ENCODE results near the gene ARHGAP22.

The ARHGAP22 gene

DNA sequence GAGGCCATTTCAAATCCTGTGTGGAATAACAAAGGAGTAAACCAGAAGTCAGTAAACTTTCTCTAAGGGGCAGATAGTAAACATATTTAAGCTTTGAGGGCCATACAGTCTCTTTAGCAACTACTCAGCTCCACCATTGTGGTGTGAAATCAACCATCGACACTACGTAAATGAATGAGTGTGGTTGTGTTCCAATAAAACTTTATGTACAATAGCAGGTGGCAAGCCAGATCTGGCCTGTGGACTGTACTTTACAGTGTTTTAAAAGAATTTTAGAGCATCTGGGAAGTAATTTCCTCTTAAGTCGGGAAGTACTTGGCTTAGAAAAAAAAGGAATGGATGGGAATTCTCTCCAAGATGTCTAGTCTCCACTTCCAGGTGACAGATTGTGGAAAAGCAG, 71.3 kb downstream of the ARHGAP22 start:
- no peak for DNase-seq (ENCODE audit: low read depth)

DNA sequence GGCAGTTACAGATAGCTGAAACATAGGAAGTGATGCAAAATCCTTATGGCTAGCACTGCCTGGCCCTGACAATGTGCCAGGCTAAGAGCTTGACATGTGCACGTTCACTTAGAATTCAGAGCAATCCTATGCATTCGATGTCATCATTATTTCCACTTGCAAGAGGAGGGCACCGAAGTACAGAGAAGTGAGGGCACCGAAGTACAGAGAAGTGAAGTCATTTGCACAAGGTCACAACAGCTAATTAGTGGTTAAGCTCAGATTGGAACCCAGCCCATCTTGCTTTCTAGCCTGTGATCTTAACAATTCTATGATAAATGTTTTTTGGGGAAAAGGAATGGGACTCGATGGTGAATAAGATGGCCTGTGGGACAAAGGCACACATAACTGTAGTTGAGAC, 73.4 kb downstream of the ARHGAP22 start:
- DNase-seq (ENCODE audit: low read depth): no peak

DNA sequence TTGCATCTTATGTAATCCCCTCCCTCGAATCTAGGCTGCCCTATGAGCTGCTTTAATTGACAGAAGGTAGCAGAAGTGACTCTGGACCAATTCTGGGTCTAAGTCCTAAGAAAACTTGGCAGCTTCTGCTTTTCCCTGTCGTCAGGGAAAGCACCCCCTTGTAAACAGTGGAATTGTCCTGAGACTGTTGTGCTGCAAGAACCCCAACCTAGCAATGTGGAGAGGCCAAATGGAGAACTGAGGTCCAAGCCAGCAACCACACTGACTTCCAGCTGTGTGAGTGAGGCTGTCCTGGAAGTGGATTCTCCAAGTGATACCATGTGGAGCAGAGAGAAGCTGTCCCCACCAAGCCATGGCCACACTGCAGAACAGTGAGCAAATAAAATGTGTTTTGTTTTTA, 75.5 kb downstream of the ARHGAP22 start:
- DNase-seq (ENCODE audit: low read depth): no peak

DNA sequence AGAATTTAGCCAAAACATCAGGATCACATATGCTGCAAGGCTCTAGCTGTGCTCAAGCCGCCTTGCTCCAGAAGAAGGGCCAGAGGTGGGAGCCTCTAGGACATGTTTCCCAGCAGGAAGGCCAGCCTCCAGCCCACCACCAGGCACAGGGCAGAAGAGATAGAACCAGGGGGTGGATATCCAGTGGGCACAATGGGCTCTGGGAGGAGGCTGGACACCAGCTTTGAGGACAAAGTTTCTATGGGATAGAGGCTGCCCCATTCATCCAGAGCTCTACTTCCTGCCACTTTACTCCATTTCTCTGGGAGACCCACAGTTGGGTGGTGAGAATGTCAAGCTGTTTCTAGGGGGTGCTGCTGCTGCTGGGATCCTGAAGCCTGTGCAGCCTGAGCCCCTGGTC, 77.1 kb downstream of the ARHGAP22 start:
- DNase-seq (ENCODE audit: low read depth): no peak

DNA sequence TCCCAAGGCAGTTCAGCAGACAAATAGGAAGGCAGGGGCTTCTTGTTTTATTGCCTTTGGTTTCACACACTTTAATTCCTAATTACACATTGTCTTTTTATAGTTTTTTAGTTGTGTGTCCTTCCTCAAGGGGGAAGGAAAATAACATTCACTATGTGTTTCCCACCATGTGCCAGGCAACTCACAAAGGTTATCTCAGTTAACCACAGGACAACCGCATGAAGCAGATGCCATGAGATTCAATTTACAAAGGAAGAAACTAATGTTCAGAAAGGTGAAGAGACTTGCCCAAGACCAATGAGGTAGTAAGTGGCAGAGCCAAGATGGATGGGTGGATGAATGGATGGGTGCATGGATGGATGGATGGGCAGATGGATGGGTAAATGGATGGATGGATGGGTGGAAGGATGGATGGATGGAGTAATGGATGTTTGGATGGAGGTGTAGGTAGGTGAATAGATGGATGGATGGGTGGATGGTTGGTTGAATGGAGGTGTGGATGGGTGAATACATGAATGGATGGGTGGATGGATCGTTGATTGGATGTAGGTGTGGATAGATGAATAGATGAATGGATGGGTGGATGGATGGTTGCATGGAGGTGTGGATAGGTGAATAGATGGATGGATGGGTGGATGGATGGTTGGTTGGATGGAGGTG, 77.9 kb downstream of the ARHGAP22 start:
- no peak for DNase-seq (ENCODE audit: low read depth)

DNA sequence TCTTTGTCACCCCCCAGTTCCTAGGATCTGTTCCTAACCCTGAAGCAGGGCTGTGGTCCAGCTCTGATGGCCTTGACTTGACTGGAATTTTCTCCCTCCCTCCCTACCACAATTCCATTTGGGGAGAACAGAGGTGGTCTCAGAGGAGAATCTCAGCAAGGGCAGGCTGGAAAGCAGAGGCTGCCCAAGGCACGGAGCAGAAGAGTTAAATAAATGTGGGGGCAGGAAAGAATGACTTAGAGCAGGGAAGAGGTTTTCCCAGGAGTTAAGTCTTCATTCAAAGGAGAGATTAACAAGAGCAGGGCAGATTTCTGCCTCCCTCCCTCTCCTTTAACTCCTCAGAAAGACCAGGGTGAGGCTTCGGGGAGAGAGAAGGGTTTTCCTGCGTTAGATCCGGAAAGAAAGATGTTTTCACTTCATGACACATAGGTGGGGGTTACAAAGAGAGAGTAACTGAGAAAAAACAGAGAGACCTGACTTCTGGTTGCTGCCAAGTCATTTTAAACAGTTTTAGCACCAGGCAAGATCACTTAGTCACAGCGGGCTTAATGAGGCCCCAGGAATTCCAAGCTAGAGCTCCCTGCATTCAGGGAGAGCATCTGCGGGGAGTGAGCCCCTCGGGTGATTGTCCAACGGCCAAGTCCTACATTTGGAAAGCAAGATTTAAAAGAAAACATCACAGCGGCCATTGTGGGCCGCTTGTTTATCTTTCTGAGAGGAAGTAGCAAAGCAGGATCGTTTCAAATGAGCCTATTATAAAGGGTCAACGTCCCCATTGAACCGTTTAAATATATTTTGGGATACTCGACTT, 78.7 kb downstream of the ARHGAP22 start:
- no peak for DNase-seq (ENCODE audit: low read depth)

DNA sequence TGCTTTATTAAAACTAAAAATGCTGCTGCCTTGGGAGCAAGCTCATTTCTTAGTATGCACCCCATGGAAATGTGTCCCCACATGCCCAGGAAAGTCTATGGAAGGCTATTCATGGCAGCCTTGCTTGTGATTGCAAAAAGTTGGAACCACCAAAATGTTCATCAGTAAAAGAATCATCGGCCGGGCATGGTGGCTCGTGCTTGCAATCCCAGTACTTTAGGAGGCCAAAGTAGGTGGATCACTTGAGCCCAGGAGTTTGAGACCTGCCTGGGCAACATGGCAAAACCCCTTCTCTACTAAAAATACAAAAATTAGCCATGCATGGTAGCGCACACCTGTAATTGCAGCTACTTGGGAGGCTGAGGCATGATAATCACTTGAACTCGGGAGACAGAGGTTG, 79.8 kb downstream of the ARHGAP22 start:
- no peak for DNase-seq (ENCODE audit: low read depth)

DNA sequence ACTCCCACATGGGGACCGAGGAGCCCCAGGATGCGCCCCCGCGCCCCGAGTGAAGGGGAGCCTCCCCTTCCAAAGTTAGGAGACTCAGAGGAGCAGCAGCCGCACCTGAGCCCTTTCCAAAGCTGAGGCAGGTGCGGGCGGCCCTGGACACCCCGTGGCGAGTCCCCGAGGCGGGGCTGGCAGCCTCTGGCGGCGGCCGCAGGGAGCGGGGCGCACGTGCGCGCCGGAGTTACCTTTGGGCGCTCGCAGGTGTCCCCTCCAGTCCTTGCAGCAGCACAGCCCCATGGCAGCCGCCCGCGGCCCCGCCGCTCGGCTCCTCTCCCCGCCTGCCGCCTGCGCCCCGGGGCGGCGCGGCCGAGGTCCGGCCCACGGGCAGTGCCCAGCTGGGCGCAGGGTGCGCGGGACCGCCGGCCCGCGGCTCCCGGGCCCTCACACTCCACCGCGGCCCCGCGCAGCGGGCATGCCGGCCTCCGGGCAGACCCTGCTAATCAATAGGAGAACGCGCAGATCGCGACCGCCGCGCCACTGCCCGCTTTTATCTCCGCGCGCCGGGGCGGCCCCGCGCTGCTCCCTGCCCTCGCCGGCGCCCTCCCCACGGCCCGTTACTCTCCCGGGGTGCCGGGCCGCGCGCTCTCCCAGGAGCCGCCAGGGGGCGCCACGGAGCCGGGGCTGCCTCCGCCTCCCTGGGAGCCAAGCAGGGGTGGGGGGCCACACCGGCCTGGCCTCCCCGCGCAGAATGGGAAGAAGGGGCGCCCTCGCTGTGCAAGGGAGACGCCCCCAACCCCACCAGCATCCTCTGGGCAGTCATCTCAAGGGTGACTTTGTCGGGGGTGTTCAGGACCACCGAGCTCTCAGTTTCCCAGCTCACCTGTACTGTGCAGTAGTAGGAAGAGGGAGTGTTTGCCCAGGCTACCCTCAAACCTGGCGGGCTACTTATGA, 80.8 kb downstream of the ARHGAP22 start:
- no peak for DNase-seq (ENCODE audit: low read depth)

DNA sequence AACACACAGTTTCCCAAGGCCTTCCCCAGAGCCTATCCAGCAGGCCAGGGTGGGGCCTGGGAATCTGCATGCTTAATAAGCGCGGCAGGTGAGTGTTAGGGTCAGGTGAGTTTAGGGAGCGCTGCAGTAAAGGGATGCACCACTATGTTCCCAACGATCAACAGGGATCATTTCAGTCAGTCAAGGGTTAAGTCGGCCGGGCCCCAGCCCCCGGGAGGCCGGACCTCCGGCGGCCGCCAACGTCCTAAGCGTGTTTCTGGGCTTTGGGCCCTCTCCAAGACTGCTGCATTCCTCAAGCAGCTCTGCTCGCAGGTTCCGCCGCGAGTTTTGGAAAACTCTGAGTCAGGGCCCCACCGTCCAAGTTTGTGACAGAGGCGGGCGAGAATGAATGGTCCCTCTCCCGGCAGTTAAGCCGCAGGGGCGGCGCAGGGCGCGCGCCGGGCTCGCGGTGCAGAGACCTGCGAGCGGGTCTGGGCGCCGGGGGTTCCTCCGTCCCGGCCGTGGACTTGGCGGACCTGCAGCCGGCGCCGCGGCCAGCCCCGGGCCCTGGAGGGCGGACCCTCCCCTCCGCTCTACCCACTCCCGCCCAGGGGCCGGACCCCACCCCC, 81.6 kb downstream of the ARHGAP22 start:
- DNase-seq (ENCODE audit: low read depth): no peak

DNA sequence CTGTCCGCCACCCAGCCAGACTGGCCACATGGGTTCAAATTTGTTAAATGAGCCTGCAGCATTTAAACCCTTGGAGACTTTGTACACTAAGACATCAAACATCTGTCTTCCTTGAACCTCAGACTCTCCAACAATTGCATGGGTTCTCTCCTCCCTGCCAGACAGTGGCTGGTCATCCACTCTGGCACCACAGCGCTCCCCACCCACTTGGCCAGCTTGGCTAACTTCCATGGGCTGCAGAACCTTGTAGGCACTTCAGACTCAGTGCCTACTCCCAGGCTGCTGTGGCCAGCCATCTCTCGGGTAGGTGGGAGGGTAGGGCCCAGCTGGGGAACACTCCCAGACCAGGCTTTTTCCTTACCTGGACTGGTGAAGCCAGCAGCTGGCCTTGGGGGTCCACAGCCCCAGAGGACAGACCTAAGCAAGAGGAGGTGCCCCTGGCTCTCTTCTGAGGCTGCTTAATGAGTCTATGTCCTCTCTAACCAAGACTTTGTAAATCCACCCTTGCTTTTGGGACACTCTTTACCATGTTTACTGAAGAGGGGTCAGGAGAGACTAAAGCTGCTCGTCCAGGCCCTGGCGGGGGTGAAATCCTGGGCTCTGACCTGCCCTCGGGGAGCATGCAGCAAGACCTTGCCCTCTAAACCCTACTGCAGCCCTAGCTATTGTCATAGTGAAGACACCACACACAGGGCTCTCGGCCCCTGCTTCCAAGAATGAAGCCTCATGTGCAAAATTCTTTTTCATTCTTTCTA, 82.7 kb downstream of the ARHGAP22 start:
- no peak for DNase-seq (ENCODE audit: low read depth)

DNA sequence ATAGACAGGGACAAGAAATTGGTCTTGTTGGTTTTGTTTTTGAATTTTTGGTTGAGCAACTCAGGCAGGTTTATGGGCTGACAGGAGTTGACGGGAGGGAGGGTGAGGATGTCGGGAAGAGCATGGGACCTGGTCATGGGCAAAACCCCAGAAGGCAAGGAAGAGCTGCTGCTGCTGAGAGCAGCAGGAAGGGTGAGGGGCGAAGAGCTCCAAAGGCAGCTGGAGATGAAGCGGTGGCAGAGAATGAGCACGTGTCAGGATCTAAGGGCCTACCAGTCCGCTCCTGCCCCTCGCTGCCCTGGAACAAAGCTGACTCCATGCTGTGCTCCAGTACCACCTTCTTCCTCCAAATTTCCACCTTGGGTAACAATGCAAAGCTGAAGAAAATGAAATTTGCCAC, 84.3 kb downstream of the ARHGAP22 start:
- no peak for DNase-seq (ENCODE audit: low read depth)

DNA sequence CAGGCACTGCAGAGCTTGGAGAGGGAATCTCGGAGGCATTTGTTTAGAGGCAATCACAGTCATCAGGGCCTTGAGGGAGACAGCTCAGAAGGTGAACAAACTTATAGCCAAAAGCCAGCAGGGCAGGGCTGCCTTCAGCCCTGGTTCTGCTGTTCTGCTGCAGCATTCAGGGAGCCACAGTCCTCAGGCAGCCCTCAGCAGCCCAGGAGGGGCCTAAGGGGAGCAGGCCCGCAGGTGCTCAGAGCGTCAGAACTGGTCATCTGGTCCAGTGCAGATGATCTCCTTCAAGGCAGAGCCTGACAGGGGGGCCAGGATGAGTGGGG, 84.7 kb downstream of the ARHGAP22 start:
- no peak for DNase-seq (ENCODE audit: low read depth)

DNA sequence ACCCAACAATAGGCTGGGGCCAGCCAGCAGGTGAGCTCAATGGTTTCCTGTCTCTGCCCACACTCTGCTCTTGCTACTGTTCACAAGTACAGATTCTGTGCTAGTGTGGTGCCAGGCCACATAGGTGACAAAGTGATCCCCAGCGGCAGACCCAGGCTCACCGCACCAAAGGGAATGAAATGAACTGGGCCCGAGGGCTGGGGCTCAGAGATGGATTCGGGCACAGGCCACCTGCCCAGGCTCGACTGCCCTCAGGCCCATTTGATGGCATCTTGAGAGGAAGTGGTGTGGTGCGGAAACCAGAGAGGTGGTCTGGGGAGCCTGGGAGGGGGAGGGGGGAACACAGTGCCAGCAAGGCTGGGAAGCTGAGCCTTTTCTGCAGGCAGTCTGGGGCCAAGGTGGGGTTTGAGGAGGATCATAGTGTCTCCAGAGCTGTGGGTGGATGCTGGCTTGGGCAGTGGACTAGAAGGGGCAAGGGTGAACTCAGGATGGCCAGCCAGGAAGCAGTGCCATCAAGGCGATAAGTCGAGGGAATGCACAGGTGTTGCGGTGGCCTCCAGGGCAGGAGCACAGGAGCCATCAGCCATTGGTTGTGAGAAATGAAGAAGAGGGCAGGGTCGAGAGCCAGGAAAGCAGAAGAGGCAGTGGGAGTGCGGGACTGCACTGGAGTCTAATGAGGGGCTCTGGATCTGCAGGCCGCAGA, 85.2 kb downstream of the ARHGAP22 start:
- no peak for DNase-seq (ENCODE audit: low read depth)

DNA sequence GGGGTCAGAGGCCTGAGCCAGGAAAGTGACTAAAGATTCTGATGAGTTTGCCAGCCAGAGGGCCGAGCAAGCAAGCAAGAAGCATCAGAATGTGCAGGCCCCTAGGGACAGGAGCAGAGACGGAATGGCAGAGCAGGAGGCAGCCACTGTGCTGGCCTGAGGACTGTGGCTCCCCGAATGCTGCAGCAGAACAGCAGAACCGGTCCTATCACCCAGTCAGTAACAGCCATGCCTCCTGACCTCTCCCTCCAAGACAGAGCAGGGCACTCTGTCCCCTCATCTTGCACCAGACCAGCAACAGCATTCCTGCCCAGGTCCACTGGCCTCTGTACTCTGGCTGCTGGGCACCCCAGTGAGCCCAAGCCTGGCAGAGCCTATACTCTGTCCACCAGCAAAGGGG, 85.9 kb downstream of the ARHGAP22 start:
- no peak for DNase-seq (ENCODE audit: low read depth)

DNA sequence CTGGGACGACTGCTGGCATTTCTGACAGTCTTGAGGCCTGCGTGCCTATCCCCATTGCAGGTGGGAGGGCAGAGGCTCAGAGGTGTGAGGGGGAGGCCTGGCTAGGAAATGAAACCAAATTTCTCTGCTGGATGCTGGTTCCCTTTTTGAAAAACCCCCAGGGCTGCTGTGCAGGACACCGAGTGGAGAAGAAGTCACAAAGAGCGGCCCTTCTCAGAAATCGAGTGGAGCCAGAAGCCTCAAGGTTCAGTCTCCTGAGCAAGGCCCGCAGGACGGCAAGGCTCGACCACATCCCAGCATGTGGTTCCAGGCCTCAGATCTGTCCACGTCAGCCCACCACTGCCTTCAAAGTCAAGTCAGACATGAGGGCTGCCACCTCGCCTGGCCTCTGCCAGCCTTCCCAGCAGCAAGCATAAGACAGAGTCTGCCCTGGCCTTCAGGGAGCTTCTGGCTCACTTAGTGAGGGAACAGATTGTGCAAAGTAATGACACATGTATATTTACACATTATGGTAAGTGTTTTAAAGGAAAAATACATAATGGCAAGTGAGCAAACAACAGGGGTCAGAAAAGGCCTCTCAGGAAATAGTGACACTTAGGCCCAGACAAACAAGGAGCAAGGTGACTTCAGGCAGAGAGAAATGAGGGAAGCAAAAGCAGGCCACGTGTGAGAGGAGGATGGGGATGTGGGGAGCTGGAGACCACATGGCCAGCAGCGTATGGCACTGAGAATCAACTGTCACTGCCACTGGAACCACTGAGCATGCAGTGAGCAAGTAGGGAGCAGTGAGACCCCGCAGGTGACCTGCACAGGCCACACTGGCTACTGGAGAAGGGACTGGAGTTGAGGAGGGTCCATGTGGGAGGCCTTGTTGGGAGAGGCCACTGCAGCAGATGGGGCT, 86.7 kb downstream of the ARHGAP22 start:
- no peak for DNase-seq (ENCODE audit: low read depth)

DNA sequence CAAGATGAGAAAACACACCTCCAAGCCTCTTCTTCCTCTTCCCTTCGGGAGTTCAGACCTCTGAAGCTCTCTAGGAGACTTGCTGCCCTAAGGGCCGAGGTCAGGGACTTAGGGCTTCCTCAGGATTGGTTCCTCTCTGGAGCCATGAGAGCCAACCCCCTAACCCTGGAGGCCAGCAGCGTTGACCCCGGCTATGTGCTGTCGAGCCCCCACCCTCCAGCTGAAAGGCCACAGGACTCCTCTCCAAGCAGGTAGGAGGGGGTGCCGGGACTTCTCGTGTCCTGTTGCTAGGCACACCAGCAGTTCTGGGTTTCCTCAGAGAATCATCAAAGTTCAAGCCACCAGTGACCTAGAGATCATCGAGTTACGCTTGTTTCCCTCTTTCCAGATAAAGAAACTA, 87.4 kb downstream of the ARHGAP22 start:
- no peak for DNase-seq (ENCODE audit: low read depth)

DNA sequence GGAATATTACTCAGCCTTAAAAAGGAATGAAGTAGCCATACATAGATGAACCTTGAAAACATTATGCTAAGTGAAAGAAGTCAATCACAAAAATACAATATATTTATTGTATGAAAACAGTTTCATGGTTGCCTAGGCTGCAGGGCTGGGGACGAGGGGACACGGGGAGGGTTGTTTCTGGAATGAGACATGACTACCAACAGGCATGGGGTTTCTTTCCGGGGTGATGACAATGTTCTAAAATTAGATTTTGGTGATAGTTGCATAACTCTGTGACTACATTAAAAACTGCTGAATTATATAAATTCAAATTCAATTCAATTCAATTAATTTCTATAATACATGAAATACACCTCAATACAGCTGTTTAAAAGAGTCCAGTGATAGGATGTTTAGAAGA, 88.0 kb downstream of the ARHGAP22 start:
- DNase-seq (ENCODE audit: low read depth): no peak

DNA sequence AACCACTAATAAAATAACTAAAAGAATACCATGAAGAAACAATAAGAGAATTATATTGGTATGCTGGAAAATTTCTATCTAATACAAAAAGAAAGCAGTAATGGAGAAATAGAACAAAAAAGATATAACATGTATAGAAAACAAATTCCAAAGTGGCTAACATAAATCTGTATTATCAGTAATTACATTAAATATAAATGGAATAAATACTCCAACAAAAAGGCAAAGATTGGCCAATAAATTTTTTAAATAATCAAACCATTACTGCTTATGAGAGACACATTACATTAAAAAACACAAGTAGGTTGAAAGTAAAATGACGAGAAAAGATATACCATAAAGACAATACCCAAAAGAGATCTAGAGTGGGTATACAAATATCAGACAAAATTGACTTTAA, 90.0 kb downstream of the ARHGAP22 start:
- DNase-seq (ENCODE audit: low read depth): no peak

DNA sequence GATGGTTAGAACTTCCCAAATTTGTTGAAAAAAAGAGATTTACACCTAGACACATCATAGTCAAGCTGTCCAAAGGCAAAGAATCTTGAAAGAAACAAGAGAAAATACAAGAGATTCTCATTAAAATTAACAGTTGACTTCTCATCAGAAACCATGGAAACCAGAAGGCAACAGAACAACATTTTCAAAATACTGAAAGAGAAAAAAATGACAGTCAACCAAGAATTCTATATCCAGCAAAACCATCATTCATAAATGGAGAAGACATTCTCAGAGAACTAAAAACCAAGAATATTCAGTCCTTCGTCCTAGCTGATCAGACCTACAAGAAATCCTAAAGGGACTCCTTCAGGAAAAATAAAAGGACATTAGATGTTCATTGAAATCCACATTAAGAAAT, 90.6 kb downstream of the ARHGAP22 start:
- DNase-seq (ENCODE audit: low read depth): no peak

DNA sequence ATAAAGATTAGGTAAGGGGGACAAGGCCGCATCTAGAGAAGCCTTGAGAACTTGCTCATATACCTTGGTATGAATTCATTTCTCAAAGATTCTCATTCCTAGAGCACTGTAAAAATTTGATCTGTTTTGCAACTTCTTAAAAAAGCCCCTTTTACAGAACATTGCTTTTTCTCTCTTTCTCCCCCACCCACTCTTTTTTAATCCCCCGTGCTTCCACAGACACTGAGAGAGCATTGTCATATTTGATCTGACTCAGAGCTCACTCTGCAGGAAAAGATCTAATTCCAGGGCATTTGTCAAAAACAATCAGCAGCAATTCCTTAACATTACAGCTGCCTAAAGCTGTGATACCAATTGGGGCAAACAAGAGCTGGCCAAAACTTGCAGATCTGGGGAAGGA, 92.0 kb downstream of the ARHGAP22 start:
- DNase-seq (ENCODE audit: low read depth): no peak

Measured in stimulated activated CD8-positive, alpha-beta memory T cell treated with anti-CD3 and anti-CD28 coated beads, Interleukin-12 subunit alpha, Interleukin-12 subunit beta, amount 100 ng/mL, for 1 hour (primary cell).